ENCODE results near the gene ELL.
"Not testable (repeated sequence)": the region's sequence is repeated elsewhere in the genome, so short reads cannot be mapped to it uniquely, and the experiment has no call there.

The ELL gene

GRCh38 chr19:18542941-18543813 lies 21.3 kb upstream of the ELL start, which contains the start of gene FKBP8:
Gene FKBP8 (minus strand): TSS chr19:18543573. CDS start chr19:18541970, 1,603 bp downstream.
- Histone ChIP-seq H3K27me3 (ENCODE audit: control insufficient read depth, low read length) (no peaks in the 10 kb centered on the region), H3F3A (ENCODE audit: control insufficient read depth, insufficient read depth) (no peaks in the 10 kb centered on the region), H3K4me2 (ENCODE audit: low read length) (peak within 1 kb of the TSS; percentile 97), H3K9me2 (replicated peaks; ENCODE audit: control insufficient read depth, low read length) (no peaks in the 10 kb centered on the region), H3K4me1 (ENCODE audit: control insufficient read depth, low read length) (peaks cover 20% of the 10 kb centered on the region), H3K79me2 (ENCODE audit: control insufficient read depth, low read length) (peaks cover 13% of the 10 kb centered on the region), H3K36me3 (ENCODE audit: control insufficient read depth, low read length) (peaks cover 27% of the 10 kb centered on the region), H4K20me1 (ENCODE audit: control insufficient read depth, insufficient read depth, low read depth, low read length) (no peaks in the 10 kb centered on the region), H3K9me3 (ENCODE audit: control insufficient read depth, insufficient read depth, low read length) (no peaks in the 10 kb centered on the region), H3K27ac (ENCODE audit: low read depth, low read length) (peak within 1 kb of the TSS; percentile 14; the same call in 1 of the 2 replicates), H3K4me3 (ENCODE audit: low read length) (peak within 1 kb of the TSS; percentile 89)
- TF ChIP-seq EZH2phosphoT487 (IDR thresholded peaks at IDR 0.05; ENCODE audit: borderline replicate concordance, low read length) = no peak
- TF ChIP-seq, protein P1, sequence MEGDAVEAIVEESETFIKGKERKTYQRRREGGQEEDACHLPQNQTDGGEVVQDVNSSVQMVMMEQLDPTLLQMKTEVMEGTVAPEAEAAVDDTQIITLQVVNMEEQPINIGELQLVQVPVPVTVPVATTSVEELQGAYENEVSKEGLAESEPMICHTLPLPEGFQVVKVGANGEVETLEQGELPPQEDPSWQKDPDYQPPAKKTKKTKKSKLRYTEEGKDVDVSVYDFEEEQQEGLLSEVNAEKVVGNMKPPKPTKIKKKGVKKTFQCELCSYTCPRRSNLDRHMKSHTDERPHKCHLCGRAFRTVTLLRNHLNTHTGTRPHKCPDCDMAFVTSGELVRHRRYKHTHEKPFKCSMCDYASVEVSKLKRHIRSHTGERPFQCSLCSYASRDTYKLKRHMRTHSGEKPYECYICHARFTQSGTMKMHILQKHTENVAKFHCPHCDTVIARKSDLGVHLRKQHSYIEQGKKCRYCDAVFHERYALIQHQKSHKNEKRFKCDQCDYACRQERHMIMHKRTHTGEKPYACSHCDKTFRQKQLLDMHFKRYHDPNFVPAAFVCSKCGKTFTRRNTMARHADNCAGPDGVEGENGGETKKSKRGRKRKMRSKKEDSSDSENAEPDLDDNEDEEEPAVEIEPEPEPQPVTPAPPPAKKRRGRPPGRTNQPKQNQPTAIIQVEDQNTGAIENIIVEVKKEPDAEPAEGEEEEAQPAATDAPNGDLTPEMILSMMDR (IDR thresholded peaks at IDR 0.05; ENCODE audit: low read depth, low read length, poor library complexity, severe bottlenecking) = no peak

GRCh38 chr19:18541992-18542940 lies 20.4 kb upstream of the ELL start:
- Histone ChIP-seq H3K4me1 (ENCODE audit: control insufficient read depth, low read length) (peaks cover 20% of the 10 kb centered on the region), H3K79me2 (ENCODE audit: control insufficient read depth, low read length) (peaks cover 13% of the 10 kb centered on the region), H3K4me3 (ENCODE audit: low read length) (peak overlapping the region; percentile 86), H3K4me2 (ENCODE audit: low read length) (peak overlapping the region; percentile 97), H4K20me1 (ENCODE audit: control insufficient read depth, insufficient read depth, low read depth, low read length) (no peaks in the 10 kb centered on the region), H3K9me2 (replicated peaks; ENCODE audit: control insufficient read depth, low read length) (no peaks in the 10 kb centered on the region), H3F3A (ENCODE audit: control insufficient read depth, insufficient read depth) (no peaks in the 10 kb centered on the region), H3K27ac (ENCODE audit: low read depth, low read length) (peak overlapping the region; percentile 14; the same call in 1 of the 2 replicates), H3K27me3 (ENCODE audit: control insufficient read depth, low read length) (no peaks in the 10 kb centered on the region), H3K9me3 (ENCODE audit: control insufficient read depth, insufficient read depth, low read length) (no peaks in the 10 kb centered on the region), H3K36me3 (ENCODE audit: control insufficient read depth, low read length) (peaks cover 29% of the 10 kb centered on the region)
- TF ChIP-seq EZH2phosphoT487 (IDR thresholded peaks at IDR 0.05; ENCODE audit: borderline replicate concordance, low read length) = no peak
- TF ChIP-seq, protein P1 (IDR thresholded peaks at IDR 0.05; ENCODE audit: low read depth, low read length, poor library complexity, severe bottlenecking) = no peak

DNA sequence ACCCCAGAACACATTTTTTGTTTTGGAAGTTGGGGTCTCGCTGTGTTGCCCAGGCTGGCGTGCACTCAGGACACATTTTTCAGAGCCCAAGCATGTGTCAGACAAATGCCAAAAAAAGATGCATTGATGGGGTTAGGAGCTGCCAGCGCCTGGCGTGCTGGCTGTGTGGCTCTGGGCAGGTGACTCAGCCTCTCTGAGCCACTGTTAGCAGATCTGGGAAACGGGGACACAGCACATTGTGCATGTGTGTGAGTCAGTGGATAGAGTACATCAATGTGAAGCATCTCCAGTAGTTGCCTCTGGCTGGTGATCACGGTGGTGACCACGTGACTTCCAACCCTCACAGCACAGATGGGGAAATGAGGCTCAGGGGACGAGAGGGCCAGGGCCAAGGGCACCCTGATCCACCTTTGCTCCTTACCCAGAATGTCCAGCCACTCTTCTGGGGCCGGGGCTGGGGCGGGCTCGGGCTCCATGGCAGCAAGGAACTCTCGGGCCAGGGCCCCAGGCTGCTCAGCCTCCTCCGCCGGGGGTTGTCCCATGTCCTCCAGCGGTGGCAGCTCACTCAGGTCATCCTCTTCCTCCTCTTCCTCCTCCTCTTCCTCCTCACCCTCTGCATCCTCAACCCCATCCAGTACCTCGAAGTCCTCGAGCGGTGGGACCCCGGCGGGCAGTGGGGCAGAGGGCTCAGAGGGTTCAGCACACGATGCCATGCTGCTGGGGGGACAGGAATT lies 19.6 kb upstream of the ELL start:
- H3K4me3 ChIP-seq (ENCODE audit: low read length) = no peak overlapping the region
- H3K27me3 ChIP-seq (ENCODE audit: control insufficient read depth, low read length) = no peaks in the 10 kb centered on the region
- TF ChIP-seq, protein P1 (IDR thresholded peaks at IDR 0.05; ENCODE audit: low read depth, low read length, poor library complexity, severe bottlenecking) = no peak
- TF ChIP-seq EZH2phosphoT487 (IDR thresholded peaks at IDR 0.05; ENCODE audit: borderline replicate concordance, low read length) = no peak
- H3K9me3 ChIP-seq (ENCODE audit: control insufficient read depth, insufficient read depth, low read length) = no peaks in the 10 kb centered on the region
- H3K4me2 ChIP-seq (ENCODE audit: low read length) = peak overlapping the region; percentile 97; the same call in 1 of the 2 replicates
- H3K36me3 ChIP-seq (ENCODE audit: control insufficient read depth, low read length) = peaks cover 29% of the 10 kb centered on the region
- no peaks in the 10 kb centered on the region for H4K20me1 ChIP-seq (ENCODE audit: control insufficient read depth, insufficient read depth, low read depth, low read length)
- no peaks in the 10 kb centered on the region for H3F3A ChIP-seq (ENCODE audit: control insufficient read depth, insufficient read depth)
- H3K27ac ChIP-seq (ENCODE audit: low read depth, low read length) = no peak overlapping the region
- peaks cover 20% of the 10 kb centered on the region for H3K4me1 ChIP-seq (ENCODE audit: control insufficient read depth, low read length)
- no peaks in the 10 kb centered on the region for H3K9me2 ChIP-seq (replicated peaks; ENCODE audit: control insufficient read depth, low read length)
- peaks cover 13% of the 10 kb centered on the region for H3K79me2 ChIP-seq (ENCODE audit: control insufficient read depth, low read length)

DNA sequence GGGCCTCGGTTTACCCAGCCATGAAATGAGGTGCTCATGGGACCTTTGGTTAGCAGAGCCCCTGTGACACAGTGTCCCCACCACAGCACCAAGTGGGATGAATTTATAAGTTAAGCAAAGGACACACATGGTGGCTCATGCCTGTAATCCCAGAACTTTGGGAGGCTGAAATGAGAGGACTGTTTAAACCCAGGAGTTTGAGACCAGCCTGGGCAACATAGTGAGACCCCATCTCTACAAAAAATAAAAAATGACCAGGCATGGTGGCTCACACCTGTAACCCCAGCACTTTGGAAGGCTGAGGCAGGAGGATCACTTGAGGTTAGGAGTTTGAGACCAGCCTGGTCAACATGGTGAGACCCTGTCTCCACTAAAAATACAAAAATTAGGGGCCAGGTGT lies 18.3 kb upstream of the ELL start:
- H3K4me1 ChIP-seq (ENCODE audit: control insufficient read depth, low read length) = peaks cover 20% of the 10 kb centered on the region
- H3K27ac ChIP-seq (ENCODE audit: low read depth, low read length); H3K4me2 ChIP-seq (ENCODE audit: low read length); H3K4me3 ChIP-seq (ENCODE audit: low read length); H3F3A ChIP-seq (ENCODE audit: control insufficient read depth, insufficient read depth); H4K20me1 ChIP-seq (ENCODE audit: control insufficient read depth, insufficient read depth, low read depth, low read length); H3K9me2 ChIP-seq (replicated peaks; ENCODE audit: control insufficient read depth, low read length); H3K9me3 ChIP-seq (ENCODE audit: control insufficient read depth, insufficient read depth, low read length); H3K27me3 ChIP-seq (ENCODE audit: control insufficient read depth, low read length): not testable (repeated sequence)
- H3K36me3 ChIP-seq (ENCODE audit: control insufficient read depth, low read length) = peaks cover 29% of the 10 kb centered on the region
- peaks cover 13% of the 10 kb centered on the region for H3K79me2 ChIP-seq (ENCODE audit: control insufficient read depth, low read length)
